GM18909 (cell line): ENCODE data around the gene GMFB.
A peak's percentile ranks its signal among the peaks of the same experiment; 100 is the strongest.
"Not testable (repeated sequence)": the region's sequence is repeated elsewhere in the genome, so short reads cannot be mapped to it uniquely, and the experiment has no call there.

Source experiments
- ATAC-seq: cut with Tn5 transposase; IDR thresholded peaks from one replicate; pipeline ENCODE4 v1.9.1; 2021; ENCODE audit warnings: mild to moderate bottlenecking; ENCODE audit not compliant: unreplicated experiment, poor library complexity

The GMFB gene

GRCh38 chr14:54465654-54466053 lies 23.1 kb downstream of the GMFB start:
- ATAC-seq = no peak

- no peak for ATAC-seq
These were observed 26.7 kb downstream of the GMFB start for GRCh38 chr14:54462048-54462447.

GRCh38 chr14:54459106-54459505 lies 29.7 kb downstream of the GMFB start:
- ATAC-seq = no peak

- not testable (repeated sequence) for ATAC-seq
These were observed 30.2 kb downstream of the GMFB start for GRCh38 chr14:54458536-54458935.

- no peak for ATAC-seq
These were observed 31.2 kb downstream of the GMFB start for GRCh38 chr14:54457609-54457996.

GRCh38 chr14:54456820-54457608 lies 31.8 kb downstream of the GMFB start:
- not testable (repeated sequence) for ATAC-seq

- ATAC-seq = no peak
These were observed 33.4 kb downstream of the GMFB start for GRCh38 chr14:54455363-54455762.

- ATAC-seq = not testable (repeated sequence)
These were observed 34.8 kb downstream of the GMFB start for GRCh38 chr14:54453990-54454389.

- no peak for ATAC-seq
These were observed 35.5 kb downstream of the GMFB start for GRCh38 chr14:54453252-54453651.

GRCh38 chr14:54451961-54452360 lies 36.8 kb downstream of the GMFB start:
- ATAC-seq = no peak

GRCh38 chr14:54451121-54451601 lies 37.6 kb downstream of the GMFB start:
- ATAC-seq = no peak

GRCh38 chr14:54450535-54450934 lies 38.2 kb downstream of the GMFB start:
- peak; percentile 79 for ATAC-seq

GRCh38 chr14:54447231-54447692 lies 41.5 kb downstream of the GMFB start:
- no peak for ATAC-seq

GRCh38 chr14:54446161-54446693 lies 42.6 kb downstream of the GMFB start:
- no peak for ATAC-seq

GRCh38 chr14:54444681-54445080 lies 44.1 kb downstream of the GMFB start:
- ATAC-seq = no peak

- no peak for ATAC-seq
These were observed 44.8 kb downstream of the GMFB start for GRCh38 chr14:54443981-54444380.

- not testable (repeated sequence) for ATAC-seq
These were observed 45.8 kb downstream of the GMFB start for GRCh38 chr14:54442961-54443360.

GRCh38 chr14:54440873-54441868 lies 47.6 kb downstream of the GMFB start, which contains the start of gene CNIH1:
Gene CNIH1, minus strand, starts transcription at chr14:54441374. Its CDS starts 47 bp downstream, at chr14:54441327.
- peak; percentile 95 for ATAC-seq

GRCh38 chr14:54440476-54440872 lies 48.3 kb downstream of the GMFB start:
- ATAC-seq = no peak

- ATAC-seq = no peak
These were observed 48.7 kb downstream of the GMFB start for GRCh38 chr14:54440037-54440436.
